RWPE1 (cell line): Measurements from ENCODE around the gene ANKRD34A.

ENCODE experiments used
- CTCF ChIA-PET: fragments of 350-600 bp; sonication (Branson Sonifier 250); formaldehyde crosslinking; extraction: SDS; loops from one replicate; lab custom pipeline; 2021; lab: Yijun Ruan, JAX
- POLR2A ChIA-PET: fragments of 400-600 bp; formaldehyde crosslinking; extraction: SDS; loops from one replicate; lab custom pipeline; 2020; ENCODE audit warnings: antibody characterized with exemption; ENCODE audit not compliant: low non-redundant PET; lab: Yijun Ruan, JAX
- DNase-seq: peaks from one replicate; pipeline ENCODE4 v3.0.0; 2012; ENCODE audit warnings: low spot score
- H3K27ac ChIP-seq: fragments of 450-650 bp; 2 replicates; pipeline ENCODE4 v1.5.1; 2017
- TF ChIP-seq, protein P1 (sequence below): fragments of 450-650 bp; conservative IDR thresholded peaks from 2 replicates; pipeline ENCODE4 v1.5.1; 2017; ENCODE audit warnings: low read depth, mild to moderate bottlenecking

The ANKRD34A gene

DNA sequence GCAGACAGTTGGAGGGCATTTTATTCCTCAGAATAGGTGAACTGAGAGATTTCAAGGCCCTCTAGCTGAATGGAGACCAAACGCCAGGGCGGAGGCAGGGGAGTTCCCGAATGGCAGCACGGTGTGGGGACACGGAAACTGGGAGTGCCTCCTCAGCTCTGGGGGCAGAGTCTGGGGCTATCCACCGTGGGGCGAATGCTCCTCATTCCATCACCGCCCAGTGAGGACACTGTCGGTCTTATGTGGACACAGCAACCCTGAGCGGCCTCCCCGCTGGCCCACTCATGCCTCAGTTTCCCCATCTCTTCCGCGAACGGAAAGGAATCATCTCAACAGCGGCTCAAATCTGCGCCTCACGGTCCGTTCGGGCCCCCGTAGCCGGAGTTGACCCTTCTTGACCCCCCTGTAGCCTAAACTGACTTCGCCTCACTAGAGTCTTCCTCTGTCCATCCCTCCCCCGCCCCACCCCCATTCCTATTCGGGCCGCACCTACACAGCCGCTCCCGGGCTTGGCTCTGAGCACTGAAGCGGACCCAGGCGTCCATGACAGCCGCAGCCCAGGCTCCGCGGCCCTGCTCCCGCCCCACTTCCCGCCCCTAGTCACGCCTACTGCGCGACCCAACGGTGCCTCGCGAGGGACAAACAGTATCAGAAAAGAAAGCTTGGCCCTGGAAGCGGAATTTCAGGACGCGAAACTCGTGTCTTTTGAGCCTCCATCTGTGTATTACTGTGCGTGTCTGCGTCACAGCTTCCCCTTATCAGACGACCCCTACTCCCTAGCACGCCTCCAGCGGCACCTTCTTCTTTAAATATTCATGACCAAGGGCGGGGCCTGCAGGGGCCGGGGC lies 46.0 kb downstream of the ANKRD34A start, which contains the start of gene PEX11B:
Gene PEX11B (minus strand): TSS at position 574 of the 848 bp plus-strand sequence. CDS start 29 bp downstream, at position 545.
- H3K27ac ChIP-seq = peak within 1 kb of the TSS; percentile 92
- TF ChIP-seq, protein P1, sequence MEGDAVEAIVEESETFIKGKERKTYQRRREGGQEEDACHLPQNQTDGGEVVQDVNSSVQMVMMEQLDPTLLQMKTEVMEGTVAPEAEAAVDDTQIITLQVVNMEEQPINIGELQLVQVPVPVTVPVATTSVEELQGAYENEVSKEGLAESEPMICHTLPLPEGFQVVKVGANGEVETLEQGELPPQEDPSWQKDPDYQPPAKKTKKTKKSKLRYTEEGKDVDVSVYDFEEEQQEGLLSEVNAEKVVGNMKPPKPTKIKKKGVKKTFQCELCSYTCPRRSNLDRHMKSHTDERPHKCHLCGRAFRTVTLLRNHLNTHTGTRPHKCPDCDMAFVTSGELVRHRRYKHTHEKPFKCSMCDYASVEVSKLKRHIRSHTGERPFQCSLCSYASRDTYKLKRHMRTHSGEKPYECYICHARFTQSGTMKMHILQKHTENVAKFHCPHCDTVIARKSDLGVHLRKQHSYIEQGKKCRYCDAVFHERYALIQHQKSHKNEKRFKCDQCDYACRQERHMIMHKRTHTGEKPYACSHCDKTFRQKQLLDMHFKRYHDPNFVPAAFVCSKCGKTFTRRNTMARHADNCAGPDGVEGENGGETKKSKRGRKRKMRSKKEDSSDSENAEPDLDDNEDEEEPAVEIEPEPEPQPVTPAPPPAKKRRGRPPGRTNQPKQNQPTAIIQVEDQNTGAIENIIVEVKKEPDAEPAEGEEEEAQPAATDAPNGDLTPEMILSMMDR = no peak
- CTCF ChIA-PET = interaction anchor here (1.1 to 1.7 kb wide), 3 partner anchors 9 to 73 kb away, joined by 3 to 6 read pairs (median 4); partner anchors contain the start of genes ITGA10, NUDT17 and RBM8A
- POLR2A ChIA-PET = no interaction called here
- DNase-seq = peak; percentile 87

DNA sequence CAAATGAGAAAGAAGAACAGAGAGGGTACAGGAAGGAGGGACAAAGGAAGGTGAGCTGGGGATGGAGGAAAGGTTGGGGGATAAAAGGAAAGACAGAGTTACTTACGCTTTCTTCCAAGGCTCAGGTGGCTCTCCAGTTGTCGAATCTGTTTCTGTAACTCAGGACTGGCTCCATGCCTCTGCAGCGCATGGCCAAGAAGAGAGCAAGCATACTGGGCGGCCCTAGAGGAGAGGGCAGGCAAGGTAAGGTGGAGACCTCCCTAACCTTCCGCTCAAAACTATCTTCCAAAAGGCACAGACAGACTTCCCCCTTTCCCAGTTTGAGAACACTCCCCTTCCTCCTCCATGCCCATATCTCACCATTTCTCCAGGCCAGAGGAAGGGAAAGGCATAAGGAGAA lies 46.8 kb downstream of the ANKRD34A start:
- ChIA-PET CTCF (interaction anchor here (1.1 kb wide), 1 partner anchor 10 kb away, joined by 4 read pairs; the partner anchor contains the start of gene RBM8A), POLR2A (no interaction called here)
- peak overlapping the region; percentile 92 for H3K27ac ChIP-seq
- no peak for DNase-seq
- TF ChIP-seq, protein P1 = no peak

DNA sequence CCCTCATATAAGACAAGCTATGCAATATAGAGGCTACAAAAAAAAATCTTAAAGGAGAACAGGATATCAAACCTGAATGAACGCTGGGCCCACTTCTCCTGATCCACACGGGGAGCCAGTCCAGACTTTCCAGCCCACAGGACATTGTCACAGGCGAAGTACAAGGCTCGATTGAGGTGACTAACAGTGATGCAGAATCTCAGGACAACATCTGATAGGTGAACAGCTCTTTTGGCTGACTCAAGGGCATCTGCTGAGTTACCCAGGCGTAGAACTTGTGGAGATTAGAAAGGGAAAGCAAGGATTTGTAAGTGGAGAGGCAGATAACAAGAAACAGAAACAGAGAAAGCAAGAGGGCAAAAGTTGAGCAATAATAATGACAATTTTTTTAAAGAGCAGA lies 47.6 kb downstream of the ANKRD34A start:
- TF ChIP-seq, protein P1 = no peak
- POLR2A ChIA-PET = no interaction called here
- H3K27ac ChIP-seq = peak overlapping the region; percentile 92
- CTCF ChIA-PET = interaction anchor here (0.8 to 2.0 kb wide), 2 partner anchors 25 to 71 kb away, joined by 3 to 8 read pairs; partner anchors contain the start of gene NUDT17
- DNase-seq = no peak

DNA sequence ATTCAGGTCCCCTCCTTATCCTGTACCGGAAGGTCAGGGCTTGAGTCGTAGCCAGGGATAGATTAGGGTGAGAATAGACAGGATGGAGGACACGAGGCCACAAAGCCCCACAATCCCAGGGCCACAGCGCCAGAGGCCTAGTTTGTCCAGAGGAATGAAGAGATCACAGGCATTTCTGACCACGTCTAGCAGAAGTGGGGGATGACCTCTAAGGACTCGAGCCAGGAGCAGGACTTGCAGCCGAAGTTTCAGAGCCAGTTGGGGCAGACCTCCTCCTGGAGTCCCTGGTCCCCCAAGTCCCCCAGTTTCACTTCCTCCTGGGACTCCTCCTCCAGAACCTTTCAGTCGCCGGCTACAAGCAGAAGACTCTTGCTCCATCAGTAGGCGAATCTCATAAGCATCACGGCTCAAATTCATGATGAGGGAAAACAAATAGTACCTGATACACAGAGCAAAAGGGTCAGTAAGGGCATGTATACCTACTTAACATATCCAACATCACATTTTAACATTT lies 52.2 kb downstream of the ANKRD34A start:
- CTCF ChIA-PET = interaction anchor here (2.0 kb wide), 1 partner anchor 20 kb away, joined by 9 read pairs; no protein-coding TSS in a partner anchor
- TF ChIP-seq, protein P1 = no peak
- H3K27ac ChIP-seq = peak overlapping the region; percentile 55
- no peak for DNase-seq
- POLR2A ChIA-PET = no interaction called here
